Kidney (tissue), 14 donors: ENCODE data around the gene UBL4B. TPM values are rescaled to one million over a fixed set of nuclear protein-coding genes. Genes with fewer than 3 reads are reported as not detected.

Experiments used
- DNase-seq, 5 donors: peaks; one replicate each; pipeline ENCODE4 v3.0.0-alpha.2; 2013 to 2020
- FAIRE-seq: peaks from 2 replicates; lab custom pipeline; 2012; peaks lifted over from hg19 to GRCh38; lab: Jason Lieb, UNC
- H3K27ac ChIP-seq, 2 donors: one replicate each; pipeline ENCODE4 v1.7.0; 2013; ENCODE audit warnings: low read depth in 2 of 2, low read length in 2 of 2, inconsistent platforms in 1 of 2
- H3K27me3 ChIP-seq: one replicate; pipeline ENCODE4 v1.7.1; 2013; ENCODE audit warnings: low read length, inconsistent platforms; ENCODE audit not compliant: control insufficient read depth, insufficient read depth
- H3K36me3 ChIP-seq, 3 donors: one replicate each; pipeline versions ENCODE4 v1.7.0 to v1.7.1; 2013; ENCODE audit warnings: low read length in 3 of 3, control low read depth in 1 of 3, inconsistent platforms in 1 of 3; ENCODE audit not compliant: insufficient read depth in 3 of 3, control insufficient read depth in 2 of 3
- H3K4me1 ChIP-seq, 3 donors: one replicate each; pipeline versions ENCODE4 v1.7.0 to v1.7.1; 2013; ENCODE audit warnings: low read length in 3 of 3, inconsistent platforms in 1 of 3, low read depth in 1 of 3; ENCODE audit not compliant: control insufficient read depth in 2 of 3, insufficient read depth in 2 of 3
- H3K4me3 ChIP-seq, 3 donors: one replicate each; pipeline versions ENCODE4 v1.7.0 to v1.8.1; 2013; ENCODE audit warnings: low read length in 3 of 3, control low read depth in 1 of 3, inconsistent platforms in 1 of 3
- H3K9ac ChIP-seq, 3 donors: one replicate each; pipeline versions ENCODE4 v1.7.0 to v1.7.1; 2013; ENCODE audit warnings: low read length in 3 of 3, control low read depth in 1 of 3, inconsistent platforms in 1 of 3
- H3K9me3 ChIP-seq, 3 donors: one replicate each; pipeline versions ENCODE4 v1.7.0 to v1.7.1; 2013; ENCODE audit warnings: low read length in 3 of 3, control low read depth in 1 of 3, inconsistent platforms in 1 of 3; ENCODE audit not compliant: control insufficient read depth in 2 of 3, insufficient read depth in 1 of 3
- intact Hi-C: fragments of 100-400 bp; cut with DNase I; formaldehyde crosslinking; loops from one replicate; pipeline ENCODE4 v1.11.1; 2022
- polyA plus RNA-seq: library from polyadenylated mRNA; stranded (reverse); fragments of 350-450 nt; fragmentation: Illumina TruSeq; extraction: RNeasy Lipid Tissue Mini Kit (QIAGEN cat#74804); gene quantifications from one replicate; pipeline ENCODE4 v1.2.3, GENCODE V29; 2014; ENCODE audit warnings: low read depth, low replicate concordance; ENCODE audit not compliant: insufficient read depth
- total RNA-seq: library from RNA; stranded (reverse); fragmentation: NEBNext Ultra II Directional; extraction: Animal tissue kit (Norgen Biotek cat#: 25700); gene quantifications from one replicate; pipeline ENCODE4 v1.2.1, GENCODE V29; 2021
- TF ChIP-seq, protein P1 (sequence below): IDR thresholded peaks from 3 replicates; pipeline ENCODE4 v1.5.1; 2012; ENCODE audit warnings: mild to moderate bottlenecking, moderate library complexity, borderline replicate concordance; ENCODE audit not compliant: insufficient read depth; ENCODE audit errors: extremely low read depth
- donor health status: control.
- donor health status: control.
- donor health status: control.
- donor health status: control.
- donor health status: control.
- donor health status: DM: yes; HTN: yes; CAD: no.
- donor health status: Normal renal cell carcinoma (clear cell type).

UBL4B gene
- total and polyA plus RNA-seq, 2 donors from 2014 or later = not detected

DNA sequence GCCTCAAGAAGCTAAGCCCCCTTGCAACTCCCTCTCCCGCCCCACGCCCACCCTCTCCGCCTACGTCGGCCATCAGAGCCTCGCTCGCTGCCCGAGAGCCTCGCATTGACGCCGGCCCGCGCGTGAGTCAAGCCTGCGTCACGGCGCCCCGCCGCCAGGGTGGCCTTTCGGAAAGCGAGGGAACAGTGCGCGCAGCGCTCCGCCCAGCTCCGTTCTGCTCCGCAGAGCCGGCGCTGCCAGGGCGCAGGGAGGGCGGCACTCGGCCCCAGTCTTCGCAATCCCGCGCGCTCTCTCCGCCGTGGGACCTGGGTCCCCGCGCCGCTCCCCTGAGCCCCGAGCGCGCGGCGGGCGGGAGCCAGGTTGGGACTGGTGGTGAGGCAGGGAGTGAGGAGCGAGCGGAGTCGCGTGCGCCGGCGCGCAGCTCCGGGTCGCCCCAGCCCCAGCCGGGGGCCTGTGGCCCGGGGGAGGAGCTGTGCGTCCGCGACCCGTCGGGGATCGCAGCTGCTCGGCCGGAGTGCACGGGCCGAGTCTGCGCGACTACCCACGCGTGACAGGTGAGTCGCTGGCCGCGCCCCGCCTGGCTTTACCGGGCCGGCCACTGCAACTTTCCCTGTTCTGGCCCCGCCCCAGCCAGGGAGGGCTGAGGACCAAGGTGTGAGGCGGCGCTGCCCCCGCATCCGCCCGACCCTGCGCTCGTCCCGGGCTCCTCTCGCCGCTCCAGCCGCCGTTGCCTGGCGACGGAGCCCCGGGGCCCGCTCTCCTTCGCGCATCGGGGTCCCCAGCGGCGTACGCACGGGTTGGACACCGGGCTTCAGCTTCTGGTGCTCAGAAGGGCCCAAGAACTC, 38.3 kb downstream of the UBL4B start, which contains the start of gene SLC6A17:
SLC6A17 (plus strand) TSS at position 165 of the 845 bp plus-strand sequence. CDS start 16,436 bp downstream, outside the sequence.
- H3K9ac ChIP-seq = no peak within 1 kb of the TSS
- H3K27me3 ChIP-seq = peaks cover 44% of the 10 kb centered on the region
- no peaks in the 10 kb centered on the region for H3K4me1 ChIP-seq
- H3K27ac ChIP-seq = no peak within 1 kb of the TSS
- FAIRE-seq = no peak
- intact Hi-C loops = no loop called here
- DNase-seq = peak in 4 of 5 donors; percentile 23 to 57 (median 44)
- TF ChIP-seq, protein P1, sequence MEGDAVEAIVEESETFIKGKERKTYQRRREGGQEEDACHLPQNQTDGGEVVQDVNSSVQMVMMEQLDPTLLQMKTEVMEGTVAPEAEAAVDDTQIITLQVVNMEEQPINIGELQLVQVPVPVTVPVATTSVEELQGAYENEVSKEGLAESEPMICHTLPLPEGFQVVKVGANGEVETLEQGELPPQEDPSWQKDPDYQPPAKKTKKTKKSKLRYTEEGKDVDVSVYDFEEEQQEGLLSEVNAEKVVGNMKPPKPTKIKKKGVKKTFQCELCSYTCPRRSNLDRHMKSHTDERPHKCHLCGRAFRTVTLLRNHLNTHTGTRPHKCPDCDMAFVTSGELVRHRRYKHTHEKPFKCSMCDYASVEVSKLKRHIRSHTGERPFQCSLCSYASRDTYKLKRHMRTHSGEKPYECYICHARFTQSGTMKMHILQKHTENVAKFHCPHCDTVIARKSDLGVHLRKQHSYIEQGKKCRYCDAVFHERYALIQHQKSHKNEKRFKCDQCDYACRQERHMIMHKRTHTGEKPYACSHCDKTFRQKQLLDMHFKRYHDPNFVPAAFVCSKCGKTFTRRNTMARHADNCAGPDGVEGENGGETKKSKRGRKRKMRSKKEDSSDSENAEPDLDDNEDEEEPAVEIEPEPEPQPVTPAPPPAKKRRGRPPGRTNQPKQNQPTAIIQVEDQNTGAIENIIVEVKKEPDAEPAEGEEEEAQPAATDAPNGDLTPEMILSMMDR = no peak
- no peaks in the 10 kb centered on the region for H3K9me3 ChIP-seq
- H3K36me3 ChIP-seq = no peaks in the 10 kb centered on the region
- H3K4me3 ChIP-seq = peak within 1 kb of the TSS in 1 of 3 donors; percentile 35

- H3K36me3 ChIP-seq = no peaks in the 10 kb centered on the region
- FAIRE-seq = no peak
- H3K4me1 ChIP-seq = no peaks in the 10 kb centered on the region
- DNase-seq = peak in 3 of 5 donors; percentile 5 to 13 (median 9)
- peak overlapping the region in 1 of 3 donors; percentile 35 for H3K4me3 ChIP-seq
- TF ChIP-seq, protein P1 = no peak
- no peaks in the 10 kb centered on the region for H3K9me3 ChIP-seq
- H3K9ac ChIP-seq = no peak overlapping the region
- intact Hi-C loops = no loop called here
- no peak overlapping the region for H3K27ac ChIP-seq
- H3K27me3 ChIP-seq = peaks cover 44% of the 10 kb centered on the region
These were observed 39.0 kb downstream of the UBL4B start for GRCh38 chr1:110151175-110151669.

DNA sequence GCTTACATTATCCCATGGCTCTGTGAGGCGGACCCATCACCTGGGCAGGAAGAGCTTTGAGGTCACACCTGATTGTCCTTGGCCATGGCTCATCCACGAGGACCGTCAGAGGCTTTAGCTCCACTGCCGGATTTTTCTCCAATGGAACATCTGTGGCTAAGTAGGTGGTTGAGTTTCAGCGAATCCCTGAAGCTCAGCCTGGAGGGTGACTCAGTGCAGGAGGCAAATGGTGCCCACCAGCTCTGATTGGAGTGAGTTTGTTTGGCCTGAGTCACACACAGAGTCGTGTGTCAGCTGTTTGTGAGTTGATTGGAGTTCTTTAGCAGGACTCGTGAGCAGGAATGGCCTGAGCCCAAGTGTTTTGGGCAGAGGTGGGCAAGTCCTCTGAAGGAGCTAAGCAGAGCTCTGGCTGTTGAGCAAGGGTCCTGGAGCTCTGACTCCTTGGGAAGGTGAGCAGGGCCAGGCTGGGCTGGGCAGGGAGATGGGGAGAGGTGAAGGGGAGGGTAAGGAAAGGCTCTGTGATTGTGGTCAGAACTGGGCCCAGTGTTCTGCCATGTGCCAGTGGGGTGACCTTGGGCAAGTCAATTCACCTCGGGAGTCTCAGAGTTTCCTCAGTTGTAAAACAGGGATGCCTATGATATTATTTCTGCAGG, 40.0 kb downstream of the UBL4B start:
- no peaks in the 10 kb centered on the region for H3K4me1 ChIP-seq
- H3K27me3 ChIP-seq = peaks cover 44% of the 10 kb centered on the region
- no peak for DNase-seq
- FAIRE-seq = no peak
- H3K4me3 ChIP-seq = no peak overlapping the region
- H3K9ac ChIP-seq = no peak overlapping the region
- TF ChIP-seq, protein P1 = no peak
- intact Hi-C loops = no loop called here
- no peaks in the 10 kb centered on the region for H3K36me3 ChIP-seq
- no peaks in the 10 kb centered on the region for H3K9me3 ChIP-seq
- H3K27ac ChIP-seq = no peak overlapping the region
